HG03558 (cell line): ENCODE results near the gene RHOU.
"Not testable (repeated sequence)": the region's sequence is repeated elsewhere in the genome, so short reads cannot be mapped to it uniquely, and the experiment has no call there.

Experiments
- ATAC-seq: cut with Tn5 transposase; IDR thresholded peaks from one replicate; pipeline ENCODE4 v1.9.1; 2021; ENCODE audit warnings: moderate number of reproducible peaks; ENCODE audit not compliant: unreplicated experiment; ENCODE audit errors: extremely low read depth

Gene RHOU

DNA sequence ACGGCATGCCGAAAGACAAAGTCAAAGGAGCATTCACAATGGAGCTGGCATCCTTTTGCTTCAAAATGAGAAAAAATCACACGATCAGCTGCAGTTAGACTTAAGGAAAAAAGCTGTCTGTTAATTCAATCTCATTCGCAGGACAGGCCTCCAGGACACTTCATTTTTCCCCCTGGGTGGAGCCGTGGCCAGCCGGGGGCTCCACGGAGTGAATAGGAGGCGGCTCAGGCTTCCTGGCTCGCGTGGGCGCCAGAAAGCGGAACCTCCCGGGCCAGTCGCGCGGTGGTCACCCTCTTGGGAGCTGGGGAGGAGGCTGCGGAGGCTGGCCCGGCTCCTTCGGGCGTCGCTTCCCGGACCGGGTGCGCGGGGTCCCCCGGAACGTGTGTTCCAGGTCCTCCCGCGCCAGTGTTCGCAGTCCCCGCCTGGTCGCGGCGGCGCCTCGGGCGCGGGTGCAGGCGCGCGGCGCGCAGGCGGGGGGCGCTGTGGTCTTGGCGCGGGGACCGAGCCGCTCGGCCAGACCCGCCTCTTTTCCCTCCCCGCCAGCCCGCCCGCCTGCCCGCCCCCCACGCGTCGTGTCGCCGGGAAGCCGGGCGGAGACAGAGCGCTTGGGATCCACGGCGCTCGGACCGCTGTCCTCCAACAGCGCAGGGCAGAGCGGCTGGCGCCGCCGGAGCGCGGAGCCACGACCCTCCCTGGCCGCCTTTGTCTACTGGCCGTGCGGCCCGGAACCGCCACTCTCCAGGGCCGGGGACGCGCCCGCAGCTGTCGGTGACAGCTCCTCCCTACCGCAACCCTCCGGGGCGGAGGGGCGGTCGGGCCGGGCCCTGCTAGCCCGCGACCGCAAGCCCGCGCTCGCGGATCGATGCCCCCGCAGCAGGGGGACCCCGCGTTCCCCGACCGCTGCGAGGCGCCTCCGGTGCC is at the start of gene RHOU:
TSS of gene RHOU (plus strand) at position 599 of the 921 bp plus-strand sequence. CDS start at position 863, 264 bp downstream.
- ATAC-seq: no peak

DNA sequence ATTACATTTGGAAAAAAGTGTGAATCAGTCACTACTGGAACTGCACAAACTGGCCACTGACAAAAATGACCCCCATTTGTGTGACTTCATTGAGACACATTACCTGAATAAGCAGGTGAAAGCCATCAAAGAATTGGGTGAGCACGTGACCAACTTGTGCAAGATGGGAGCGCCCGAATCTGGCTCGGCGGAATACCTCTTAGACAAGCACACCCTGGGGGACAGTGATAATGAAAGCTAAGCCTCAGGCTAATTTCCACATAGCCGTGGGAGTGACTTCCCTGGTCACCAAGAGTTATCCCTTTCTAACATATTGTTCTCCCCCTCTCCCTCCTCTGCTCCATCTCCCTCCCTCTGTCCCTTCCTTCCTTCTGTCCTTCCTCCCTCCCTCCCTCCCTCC is 47.7 kb upstream of the RHOU start:
- no peak for ATAC-seq

DNA sequence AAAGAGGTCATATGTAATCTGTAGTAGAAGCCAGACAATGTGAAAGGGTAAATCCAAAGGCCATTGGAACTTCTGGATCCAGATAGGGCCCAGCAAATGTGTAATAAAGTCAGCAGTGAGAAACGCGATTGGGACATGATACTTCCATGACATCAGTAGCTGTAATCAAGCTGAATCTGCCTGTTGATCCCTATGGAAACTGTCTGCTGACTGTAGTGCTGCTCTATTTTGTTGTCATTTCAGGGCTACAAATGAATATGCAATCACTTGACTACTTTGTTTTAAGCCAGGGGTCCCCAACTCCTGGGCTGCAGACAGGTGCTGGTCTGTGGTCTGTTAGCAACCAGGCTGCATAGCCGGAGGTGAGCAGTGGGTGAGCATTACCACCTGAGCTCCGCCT is 46.0 kb upstream of the RHOU start:
- ATAC-seq: no peak

- no peak for ATAC-seq
These were observed 44.1 kb upstream of the RHOU start for GRCh38 chr1:228691211-228691610.

- ATAC-seq: no peak
These were observed 43.4 kb upstream of the RHOU start for GRCh38 chr1:228691926-228692325.

- not testable (repeated sequence) for ATAC-seq
These were observed 40.8 kb upstream of the RHOU start for GRCh38 chr1:228694447-228694846.

- ATAC-seq: no peak
These were observed 40.0 kb upstream of the RHOU start for GRCh38 chr1:228695015-228695955.

DNA sequence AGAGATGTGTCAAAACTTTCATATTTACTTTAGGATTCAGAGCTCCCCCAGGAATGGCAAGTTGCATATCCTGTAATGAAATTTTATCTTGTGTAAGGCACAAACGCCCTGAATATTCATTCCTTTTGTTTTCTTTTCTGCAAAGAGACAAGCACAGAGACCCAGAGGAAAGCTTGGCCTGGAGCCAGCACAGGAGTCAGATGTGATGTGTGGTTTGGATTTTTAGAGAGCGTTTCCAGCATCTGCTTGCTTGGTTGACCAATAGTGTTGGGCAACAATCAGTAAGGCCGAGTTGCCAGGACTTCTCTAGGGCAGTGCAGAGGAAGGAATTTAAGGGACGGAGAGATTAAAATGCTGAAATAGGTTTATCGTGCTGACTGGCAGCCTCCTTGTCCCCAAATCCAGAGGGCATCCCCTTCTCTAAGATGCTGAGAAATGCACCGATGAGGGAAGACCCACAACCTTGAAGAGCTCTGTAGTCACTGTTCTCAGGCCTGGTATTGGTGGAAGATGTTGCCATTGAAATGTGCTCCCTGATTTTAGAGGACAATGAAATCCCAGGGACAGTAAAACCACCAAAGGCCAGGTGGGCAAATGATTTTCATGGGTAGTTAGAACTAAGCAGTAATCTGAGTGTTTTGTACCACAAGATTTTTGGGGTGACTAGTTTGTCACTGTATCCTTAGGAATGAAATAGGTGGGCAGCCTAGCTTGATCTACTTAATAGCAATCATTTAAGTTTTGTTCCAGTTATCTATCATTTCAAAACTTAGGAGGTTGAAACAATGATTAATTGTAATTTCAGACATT is 37.9 kb upstream of the RHOU start:
- ATAC-seq: no peak

GRCh38 chr1:228698017-228698329 is 37.3 kb upstream of the RHOU start:
- no peak for ATAC-seq

- no peak for ATAC-seq
These were observed 32.8 kb upstream of the RHOU start for GRCh38 chr1:228702433-228702832.

- no peak for ATAC-seq
These were observed 29.0 kb upstream of the RHOU start for GRCh38 chr1:228706305-228706704.

DNA sequence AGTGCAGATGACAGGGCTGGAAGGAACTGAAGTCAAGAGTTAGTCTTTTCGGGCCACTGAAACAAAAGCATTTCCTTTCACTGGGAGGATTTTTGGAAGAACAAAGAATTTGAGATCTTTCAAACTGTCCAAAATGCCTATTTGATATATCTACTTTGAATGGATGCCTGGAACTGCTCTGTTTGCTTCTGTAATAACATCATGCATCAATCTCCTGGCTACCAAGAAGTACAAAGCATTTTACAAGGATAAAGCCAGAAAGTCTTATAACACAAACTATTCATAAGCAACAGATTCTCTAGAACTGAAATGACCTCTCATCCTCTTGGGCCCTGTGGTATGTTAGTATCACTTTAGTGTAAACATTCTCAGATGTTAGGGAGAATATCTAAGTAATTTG is 18.2 kb upstream of the RHOU start:
- no peak for ATAC-seq

- ATAC-seq: no peak
These were observed 13.9 kb upstream of the RHOU start for GRCh38 chr1:228721407-228721806.

GRCh38 chr1:228723287-228723686 is 12.0 kb upstream of the RHOU start:
- ATAC-seq: no peak

- ATAC-seq: no peak
These were observed 11.4 kb upstream of the RHOU start for GRCh38 chr1:228723921-228724320.

GRCh38 chr1:228725178-228725577 is 10.1 kb upstream of the RHOU start:
- ATAC-seq: no peak

GRCh38 chr1:228727681-228728171 is 7.6 kb upstream of the RHOU start:
- ATAC-seq: no peak

- no peak for ATAC-seq
These were observed 2.9 kb upstream of the RHOU start for GRCh38 chr1:228732426-228732825.

- no peak for ATAC-seq
These were observed 1.7 kb upstream of the RHOU start for GRCh38 chr1:228733576-228733975.
